H9 (cell line): Measurements from ENCODE around the gene CINP. TPM values are rescaled to one million over a fixed set of nuclear protein-coding genes. Genes with fewer than 3 reads are reported as not detected.

ENCODE experiments used
- DNase-seq: peaks from one replicate; pipeline ENCODE4 v3.0.0-alpha.2; 2017
- H2AFZ ChIP-seq: one replicate; pipeline ENCODE4 v1.6.1; 2013; ENCODE audit warnings: mild to moderate bottlenecking, low read length, control low read depth, moderate library complexity
- H2AK5ac ChIP-seq: 2 replicates; pipeline ENCODE4 v1.6.1; 2013; ENCODE audit warnings: low read length, control low read depth, mixed read lengths; ENCODE audit not compliant: insufficient read length
- H2BK120ac ChIP-seq: one replicate; pipeline ENCODE4 v1.6.1; 2013; ENCODE audit warnings: low read depth, mild to moderate bottlenecking, low read length, control low read depth, inconsistent platforms; ENCODE audit not compliant: poor library complexity, severe bottlenecking
- H2BK12ac ChIP-seq: 2 replicates; pipeline ENCODE4 v1.6.1; 2013; ENCODE audit warnings: low read length, control low read depth, mixed read lengths, low read depth; ENCODE audit not compliant: insufficient read length
- H2BK15ac ChIP-seq: 2 replicates; pipeline ENCODE4 v1.6.1; 2013; ENCODE audit warnings: low read depth, low read length, control low read depth
- H2BK20ac ChIP-seq: one replicate; pipeline ENCODE4 v1.6.1; 2013; ENCODE audit warnings: low read depth, mild to moderate bottlenecking, low read length, control low read depth, inconsistent platforms; ENCODE audit not compliant: poor library complexity, severe bottlenecking
- H2BK5ac ChIP-seq: 2 replicates; pipeline ENCODE4 v1.6.1; 2013; ENCODE audit warnings: low read length, control low read depth, mixed read lengths; ENCODE audit not compliant: insufficient read length
- H3K14ac ChIP-seq: 2 replicates; pipeline ENCODE4 v1.6.1; 2013; ENCODE audit warnings: low read length, control low read depth; ENCODE audit not compliant: insufficient read depth
- H3K18ac ChIP-seq: 2 replicates; pipeline ENCODE4 v1.6.1; 2013; ENCODE audit warnings: low read depth, mild to moderate bottlenecking, mixed read lengths, low read length, control low read depth; ENCODE audit not compliant: insufficient read length
- H3K23ac ChIP-seq: 2 replicates; pipeline ENCODE4 v1.6.1; 2013; ENCODE audit warnings: low read length, control low read depth, mixed read lengths, low read depth; ENCODE audit not compliant: insufficient read length
- H3K23me2 ChIP-seq: 2 replicates; pipeline ENCODE4 v1.6.1; 2013; ENCODE audit warnings: low read depth, mild to moderate bottlenecking, mixed read lengths, low read length, control low read depth; ENCODE audit not compliant: insufficient read length, poor library complexity, severe bottlenecking
- H3K27ac ChIP-seq: 2 replicates; pipeline ENCODE4 v1.5.1; 2013; ENCODE audit warnings: low read length, control low read depth, mixed read lengths, low read depth; ENCODE audit not compliant: insufficient read length
- H3K27me3 ChIP-seq: 2 replicates; pipeline ENCODE4 v1.6.1; 2013; ENCODE audit warnings: low read length, control low read depth, inconsistent platforms; ENCODE audit not compliant: insufficient read depth
- H3K4ac ChIP-seq: 2 replicates; pipeline ENCODE4 v1.6.1; 2013; ENCODE audit warnings: low read depth, mild to moderate bottlenecking, control low read depth, inconsistent platforms, low read length, moderate library complexity
- H3K4me1 ChIP-seq: 2 replicates; pipeline ENCODE4 v1.6.1; 2013; ENCODE audit warnings: low read length, control low read depth, inconsistent platforms; ENCODE audit not compliant: insufficient read depth
- H3K4me2 ChIP-seq: 2 replicates; pipeline ENCODE4 v1.6.1; 2013; ENCODE audit warnings: low read length, control low read depth, mixed read lengths; ENCODE audit not compliant: insufficient read length, insufficient read depth
- H3K56ac ChIP-seq: 2 replicates; pipeline ENCODE4 v1.6.1; 2013; ENCODE audit warnings: low read depth, mild to moderate bottlenecking, mixed read lengths, low read length, control low read depth; ENCODE audit not compliant: insufficient read length
- H3K79me1 ChIP-seq: 2 replicates; pipeline ENCODE4 v1.6.1; 2013; ENCODE audit warnings: low read depth, mild to moderate bottlenecking, moderate library complexity, low read length, control low read depth, inconsistent platforms; ENCODE audit not compliant: insufficient read depth, poor library complexity, severe bottlenecking
- H3K79me2 ChIP-seq: 2 replicates; pipeline ENCODE4 v1.6.1; 2013; ENCODE audit warnings: low read length, control low read depth, inconsistent platforms; ENCODE audit not compliant: insufficient read depth
- H3K9ac ChIP-seq: 2 replicates; pipeline ENCODE4 v1.6.1; 2013; ENCODE audit warnings: low read length, control low read depth, mixed read lengths; ENCODE audit not compliant: insufficient read length; ENCODE audit errors: extremely low read depth
- H3K9me3 ChIP-seq: one replicate; pipeline ENCODE4 v1.6.1; 2013; ENCODE audit warnings: low read depth, low read length, inconsistent platforms; ENCODE audit not compliant: control insufficient read depth
- H3T11ph ChIP-seq: one replicate; pipeline ENCODE4 v1.6.1; 2013; ENCODE audit warnings: mild to moderate bottlenecking, low read length, control low read depth, inconsistent platforms
- H4K20me1 ChIP-seq: one replicate; pipeline ENCODE4 v1.6.1; 2013; ENCODE audit not compliant: control insufficient read depth, insufficient read length, insufficient read depth
- H4K5ac ChIP-seq: 2 replicates; pipeline ENCODE4 v1.6.1; 2013; ENCODE audit warnings: low read depth, mild to moderate bottlenecking, mixed read lengths, low read length, control low read depth; ENCODE audit not compliant: insufficient read length
- H4K8ac ChIP-seq: replicated peaks from 2 replicates; pipeline ENCODE4 v1.6.1; 2013; ENCODE audit warnings: low read length, control low read depth, mixed read lengths, low read depth; ENCODE audit not compliant: insufficient read length
- H4K91ac ChIP-seq: 2 replicates; pipeline ENCODE4 v1.6.1; 2013; ENCODE audit warnings: low read depth, mild to moderate bottlenecking, moderate library complexity, mixed read lengths, low read length, control low read depth; ENCODE audit not compliant: insufficient read length
- H3K27ac Mint-ChIP-seq, 3 experiments: 2 replicates in 2 of 3; 3 replicates in 1 of 3; pipeline ENCODE4 v1.8.0; 2020 to 2021; ENCODE audit warnings: mixed read lengths in 3 of 3, mild to moderate bottlenecking in 1 of 3, moderate library complexity in 1 of 3
- H3K27me3 Mint-ChIP-seq: 2 replicates; pipeline ENCODE4 v1.8.0; 2021; ENCODE audit warnings: low read depth, mild to moderate bottlenecking, moderate library complexity, mixed read lengths
- H3K36me3 Mint-ChIP-seq, 3 experiments: 2 replicates in 2 of 3; 3 replicates in 1 of 3; pipeline ENCODE4 v1.8.0; 2020 to 2021; ENCODE audit warnings: low read depth in 3 of 3, mixed read lengths in 3 of 3; ENCODE audit not compliant: insufficient read depth in 1 of 3
- H3K4me1 Mint-ChIP-seq, 2 experiments: 2 replicates each; pipeline ENCODE4 v1.8.0; 2020; ENCODE audit warnings: mixed read lengths in 2 of 2
- H3K4me3 Mint-ChIP-seq, 2 experiments: 2 replicates in 1 of 2; 3 replicates in 1 of 2; pipeline ENCODE4 v1.8.0; 2020 to 2021; ENCODE audit warnings: mild to moderate bottlenecking in 2 of 2, mixed read lengths in 2 of 2, moderate library complexity in 1 of 2
- H3K9me3 Mint-ChIP-seq, 2 experiments: 2 replicates in 1 of 2; 3 replicates in 1 of 2; pipeline ENCODE4 v1.8.0; 2020; ENCODE audit warnings: mild to moderate bottlenecking in 2 of 2, mixed read lengths in 2 of 2, moderate library complexity in 1 of 2
- WGBS: extraction: QIAGEN DNeasy Blood & Tissue Kit; methylation state at CpG from one replicate; pipeline ENCODE4 v1.1.7; 2013; ENCODE audit warnings: missing lambda C conversion rate, low lambda C conversion rate, mixed read lengths; ENCODE audit not compliant: insufficient read length; ENCODE audit errors: extremely low coverage; 5-methylcytosine and 5-hydroxymethylcytosine counted together
- total RNA-seq: library from RNA; stranded (reverse); gene quantifications from 2 replicates; pipeline ENCODE4 v1.2.1, GENCODE V29; 2021
- TF ChIP-seq, protein P1 (sequence below): fragments of 200-600 bp; sonication (generic); conservative IDR thresholded peaks from 3 replicates; pipeline ENCODE4 v1.8.0; 2021; ENCODE audit warnings: antibody characterized with exemption, mild to moderate bottlenecking

Gene CINP
- total RNA-seq, 1 experiment from 2014 or later: 39.5 TPM

DNA sequence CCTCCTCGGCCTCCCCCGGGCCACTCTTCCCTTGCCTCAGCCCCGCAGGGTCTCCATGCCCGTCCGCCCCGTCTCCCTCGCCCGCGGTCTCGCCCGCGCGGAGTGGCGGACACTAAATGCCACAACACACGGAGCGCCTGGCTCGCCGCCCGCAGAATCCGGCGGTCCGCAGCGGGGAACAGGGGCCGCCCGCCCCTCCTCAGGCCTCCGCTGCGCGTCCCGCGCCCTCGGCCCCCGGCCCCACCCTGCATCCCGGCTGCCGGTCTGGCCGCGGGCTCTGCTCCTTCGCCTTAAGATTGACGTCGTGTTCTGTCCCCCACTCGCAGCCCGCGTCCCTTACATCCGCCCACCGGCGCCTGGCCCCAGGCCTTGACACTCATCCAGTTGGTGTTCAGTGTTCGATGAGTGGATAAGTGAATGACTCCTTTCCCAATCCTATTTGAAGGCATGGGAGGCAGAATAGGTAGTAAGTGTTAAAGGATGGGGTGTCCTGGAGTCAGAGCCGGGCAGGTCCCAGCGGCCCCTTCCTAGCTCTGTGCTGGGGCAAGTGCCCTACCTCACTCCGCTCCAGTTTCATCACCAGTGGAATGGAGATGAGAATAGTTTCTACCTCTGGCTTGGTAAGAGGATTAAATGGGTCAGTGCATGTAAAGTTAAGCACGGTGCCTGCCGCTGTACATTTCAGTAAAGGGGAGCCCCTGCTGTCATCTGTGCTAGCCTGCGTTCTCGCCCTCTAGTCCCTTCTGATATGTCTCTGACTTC, 673 bp upstream of the CINP start:
- Histone ChIP-seq H3K4me2 (peak overlapping the region; percentile 94), H3K9ac (peak overlapping the region; percentile 45), H3K79me2 (no peaks in the 10 kb centered on the region; the same call in 1 of the 2 replicates), H2BK12ac (no peak overlapping the region), H3K27ac (no peak overlapping the region), H3K14ac (no peak overlapping the region; the same call in 1 of the 2 replicates), H3K18ac (no peak overlapping the region), H2AK5ac (no peak overlapping the region), H3K56ac (no peak overlapping the region), H2BK120ac (no peak overlapping the region), H4K20me1 (no peaks in the 10 kb centered on the region), H3K4me1 (peaks cover 5% of the 10 kb centered on the region; the same call in 1 of the 2 replicates), H3K23me2 (peaks cover 12% of the 10 kb centered on the region), H2BK15ac (no peak overlapping the region), H2AFZ (no peak overlapping the region), H4K8ac (no peak overlapping the region), H3K79me1 (peaks cover 3% of the 10 kb centered on the region), H3K27me3 (no peaks in the 10 kb centered on the region), H2BK20ac (no peak overlapping the region), H2BK5ac (no peak overlapping the region), H3K23ac (no peak overlapping the region), H4K5ac (no peak overlapping the region), H3K9me3 (no peaks in the 10 kb centered on the region), H3K4ac (no peak overlapping the region), H3T11ph (no peak overlapping the region), H4K91ac (no peak overlapping the region)
- DNase-seq: no peak
- Mint-ChIP-seq H3K27me3 (no peaks in the 10 kb centered on the region), H3K36me3 (peaks cover 0 to 3% (median 0%) of the 10 kb centered on the region in 3 experiments; a peak in 1 of 7 replicates), H3K27ac (peak overlapping the region in 1 of 3 experiments; percentile 88; a peak in 2 of 7 replicates), H3K4me1 (peaks cover 6 to 10% of the 10 kb centered on the region in 2 experiments), H3K9me3 (no peaks in the 10 kb centered on the region), H3K4me3 (no peak overlapping the region; a peak in 2 of 5 replicates)
- WGBS: no CpG with 5 or more reads among the region's 53 CpGs
- TF ChIP-seq, protein P1, sequence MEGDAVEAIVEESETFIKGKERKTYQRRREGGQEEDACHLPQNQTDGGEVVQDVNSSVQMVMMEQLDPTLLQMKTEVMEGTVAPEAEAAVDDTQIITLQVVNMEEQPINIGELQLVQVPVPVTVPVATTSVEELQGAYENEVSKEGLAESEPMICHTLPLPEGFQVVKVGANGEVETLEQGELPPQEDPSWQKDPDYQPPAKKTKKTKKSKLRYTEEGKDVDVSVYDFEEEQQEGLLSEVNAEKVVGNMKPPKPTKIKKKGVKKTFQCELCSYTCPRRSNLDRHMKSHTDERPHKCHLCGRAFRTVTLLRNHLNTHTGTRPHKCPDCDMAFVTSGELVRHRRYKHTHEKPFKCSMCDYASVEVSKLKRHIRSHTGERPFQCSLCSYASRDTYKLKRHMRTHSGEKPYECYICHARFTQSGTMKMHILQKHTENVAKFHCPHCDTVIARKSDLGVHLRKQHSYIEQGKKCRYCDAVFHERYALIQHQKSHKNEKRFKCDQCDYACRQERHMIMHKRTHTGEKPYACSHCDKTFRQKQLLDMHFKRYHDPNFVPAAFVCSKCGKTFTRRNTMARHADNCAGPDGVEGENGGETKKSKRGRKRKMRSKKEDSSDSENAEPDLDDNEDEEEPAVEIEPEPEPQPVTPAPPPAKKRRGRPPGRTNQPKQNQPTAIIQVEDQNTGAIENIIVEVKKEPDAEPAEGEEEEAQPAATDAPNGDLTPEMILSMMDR: no peak
